Activated CD8-positive, alpha-beta T cell treated with anti-CD3 and anti-CD28 coated beads for 36 hours (primary cell): ENCODE results near the gene MLF1. TPM values are rescaled to one million over a fixed set of nuclear protein-coding genes. Genes with fewer than 3 reads are reported as not detected.

ENCODE experiments used
- ATAC-seq: fragments of 200-7000 bp; cut with Tn5 transposase; one replicate; pipeline ENCODE4 v1.10.0; 2021; ENCODE audit warnings: mild to moderate bottlenecking, moderate library complexity
- CTCF ChIA-PET: fragments of 350-600 bp; sonication (Branson Sonifier 250); formaldehyde crosslinking; loops from one replicate; lab custom pipeline; 2021; ENCODE audit warnings: antibody characterized with exemption; lab: Charles Lee
- POLR2A ChIA-PET: fragments of 350-600 bp; sonication (Branson Sonifier 250); formaldehyde crosslinking; loops from one replicate; lab custom pipeline; 2021; ENCODE audit warnings: antibody characterized with exemption; lab: Charles Lee
- DNase-seq: peaks from one replicate; pipeline ENCODE4 v3.0.0-alpha.2; 2020
- H3K27ac Mint-ChIP-seq: one replicate; pipeline ENCODE4 v1.8.0; 2021; ENCODE audit warnings: mild to moderate bottlenecking, mixed read lengths
- H3K27me3 Mint-ChIP-seq: one replicate; pipeline ENCODE4 v1.8.0; 2021; ENCODE audit warnings: mixed read lengths
- H3K36me3 Mint-ChIP-seq: one replicate; pipeline ENCODE4 v1.8.0; 2021; ENCODE audit warnings: low read depth, mixed read lengths
- H3K4me1 Mint-ChIP-seq: one replicate; pipeline ENCODE4 v1.8.0; 2021; ENCODE audit warnings: low read depth, mixed read lengths
- H3K4me3 Mint-ChIP-seq: one replicate; pipeline ENCODE4 v1.8.0; 2021; ENCODE audit warnings: mild to moderate bottlenecking, moderate library complexity, mixed read lengths
- H3K9me3 Mint-ChIP-seq: one replicate; pipeline ENCODE4 v1.8.0; 2021; ENCODE audit warnings: mixed read lengths
- intact Hi-C: fragments of 100-400 bp; cut with micrococcal nuclease; formaldehyde crosslinking; loops from one replicate; pipeline ENCODE4 v1.10.0; 2022
- total RNA-seq, 2 experiments: library from RNA; stranded (reverse); gene quantifications; one replicate each; pipeline ENCODE4 v1.2.3, GENCODE V29; 2021
- TF ChIP-seq, protein P1 (sequence below): fragments of 200-600 bp; IDR thresholded peaks from one replicate; pipeline ENCODE4 v1.8.0; 2022; ENCODE audit warnings: antibody characterized with exemption, mild to moderate bottlenecking

MLF1 gene
- total RNA-seq, 2 experiments from 2014 or later, result 1.4 to 1.9 TPM

- Mint-ChIP-seq H3K36me3 (no peaks in the 10 kb centered on the region), H3K27me3 (peaks cover 36% of the 10 kb centered on the region), H3K4me1 (no peaks in the 10 kb centered on the region), H3K9me3 (peaks cover 3% of the 10 kb centered on the region), H3K27ac (no peak overlapping the region), H3K4me3 (no peak overlapping the region)
- ATAC-seq, result no peak
- DNase-seq, result no peak
- intact Hi-C loops, result no loop called here
- POLR2A ChIA-PET, result no interaction called here
- TF ChIP-seq, protein P1, sequence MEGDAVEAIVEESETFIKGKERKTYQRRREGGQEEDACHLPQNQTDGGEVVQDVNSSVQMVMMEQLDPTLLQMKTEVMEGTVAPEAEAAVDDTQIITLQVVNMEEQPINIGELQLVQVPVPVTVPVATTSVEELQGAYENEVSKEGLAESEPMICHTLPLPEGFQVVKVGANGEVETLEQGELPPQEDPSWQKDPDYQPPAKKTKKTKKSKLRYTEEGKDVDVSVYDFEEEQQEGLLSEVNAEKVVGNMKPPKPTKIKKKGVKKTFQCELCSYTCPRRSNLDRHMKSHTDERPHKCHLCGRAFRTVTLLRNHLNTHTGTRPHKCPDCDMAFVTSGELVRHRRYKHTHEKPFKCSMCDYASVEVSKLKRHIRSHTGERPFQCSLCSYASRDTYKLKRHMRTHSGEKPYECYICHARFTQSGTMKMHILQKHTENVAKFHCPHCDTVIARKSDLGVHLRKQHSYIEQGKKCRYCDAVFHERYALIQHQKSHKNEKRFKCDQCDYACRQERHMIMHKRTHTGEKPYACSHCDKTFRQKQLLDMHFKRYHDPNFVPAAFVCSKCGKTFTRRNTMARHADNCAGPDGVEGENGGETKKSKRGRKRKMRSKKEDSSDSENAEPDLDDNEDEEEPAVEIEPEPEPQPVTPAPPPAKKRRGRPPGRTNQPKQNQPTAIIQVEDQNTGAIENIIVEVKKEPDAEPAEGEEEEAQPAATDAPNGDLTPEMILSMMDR, result no peak
- CTCF ChIA-PET, result no interaction called here
These were observed 5.9 kb upstream of the MLF1 start for GRCh38 chr3:158565076-158565475.

DNA sequence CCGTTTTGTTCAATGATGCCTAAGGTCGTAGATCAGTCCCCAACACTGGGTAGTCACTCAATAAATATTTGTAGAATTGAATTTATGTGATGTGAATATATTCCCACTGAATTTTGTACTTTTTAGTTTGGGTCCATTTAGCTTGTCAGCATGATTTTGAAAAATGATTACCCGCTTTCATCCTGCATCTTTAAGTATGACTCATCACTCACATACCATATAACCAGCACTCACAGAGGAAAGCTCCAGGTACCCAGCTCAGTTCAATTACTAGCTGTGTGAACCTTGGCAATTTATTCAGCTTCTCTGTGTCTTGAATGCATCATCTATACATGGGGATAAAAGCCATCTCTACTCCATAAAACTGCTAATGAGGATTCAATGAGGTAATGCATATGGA is 2.2 kb upstream of the MLF1 start:
- Mint-ChIP-seq H3K4me3 (no peak overlapping the region), H3K27ac (no peak overlapping the region), H3K27me3 (peaks cover 46% of the 10 kb centered on the region), H3K4me1 (peaks cover 10% of the 10 kb centered on the region), H3K9me3 (peaks cover 3% of the 10 kb centered on the region), H3K36me3 (peaks cover 2% of the 10 kb centered on the region)
- TF ChIP-seq, protein P1, result no peak
- ChIA-PET POLR2A (no interaction called here), CTCF (interaction anchor here (1.2 kb wide), 1 partner anchor 159 kb away, joined by 4 read pairs; no protein-coding TSS in a partner anchor)
- ATAC-seq (no peak), DNase-seq (no peak)
- intact Hi-C loops, result no loop called here

GRCh38 chr3:158569794-158570193 is 1.2 kb upstream of the MLF1 start:
- ChIA-PET POLR2A (no interaction called here), CTCF (interaction anchor here (1.5 kb wide), 1 partner anchor 31 kb away, joined by 3 read pairs; no protein-coding TSS in a partner anchor)
- intact Hi-C loops, result no loop called here
- H3K4me3 Mint-ChIP-seq, result no peak overlapping the region
- H3K27me3 Mint-ChIP-seq, result peaks cover 44% of the 10 kb centered on the region
- H3K36me3 Mint-ChIP-seq, result peaks cover 2% of the 10 kb centered on the region
- ATAC-seq (no peak), DNase-seq (no peak)
- peaks cover 3% of the 10 kb centered on the region for H3K9me3 Mint-ChIP-seq
- peaks cover 10% of the 10 kb centered on the region for H3K4me1 Mint-ChIP-seq
- H3K27ac Mint-ChIP-seq, result no peak overlapping the region
- TF ChIP-seq, protein P1, result no peak

DNA sequence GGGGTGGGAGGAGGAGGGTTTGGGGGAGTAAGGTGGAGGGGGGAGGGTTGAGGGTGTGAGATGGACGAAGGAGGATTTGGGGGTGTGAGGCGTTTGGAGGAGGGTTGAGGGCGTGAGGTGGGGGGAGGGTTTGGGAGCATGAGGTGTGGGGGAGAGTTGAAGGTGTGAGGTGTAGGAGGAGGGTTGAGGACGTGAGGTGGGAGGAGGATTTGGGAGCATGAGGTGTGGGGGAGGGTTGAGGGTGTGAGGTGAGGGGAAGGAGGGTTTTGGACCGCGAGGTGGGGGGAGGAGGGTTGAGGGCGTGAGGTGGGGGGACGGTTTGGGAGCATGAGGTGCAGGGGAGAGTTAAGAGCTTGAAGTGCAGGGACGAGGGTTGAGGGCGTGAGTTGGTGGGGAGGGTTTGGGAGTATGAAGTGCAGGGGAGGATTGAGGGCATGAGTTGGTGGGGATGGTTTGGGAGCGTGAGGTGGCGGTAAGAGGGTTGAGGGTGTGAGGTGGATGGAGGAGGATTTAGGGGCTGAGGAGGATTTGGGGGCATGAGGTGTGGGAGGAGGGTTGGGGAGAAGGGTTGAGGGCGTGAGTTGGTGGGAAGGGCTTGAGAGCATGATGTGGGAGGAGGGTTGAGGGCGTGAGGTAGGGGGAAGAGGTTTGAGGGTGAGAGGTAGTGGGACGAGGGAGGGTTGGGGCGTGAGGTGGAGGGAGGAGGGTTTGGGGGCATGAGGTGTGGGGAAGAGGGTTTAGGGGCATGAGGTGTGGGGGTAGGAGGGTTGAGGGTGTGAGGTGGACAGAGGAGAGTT is 1.2 kb downstream of the MLF1 start:
- H3K36me3 Mint-ChIP-seq, result peaks cover 2% of the 10 kb centered on the region
- CTCF ChIA-PET, result no interaction called here
- H3K27me3 Mint-ChIP-seq, result peaks cover 38% of the 10 kb centered on the region
- ATAC-seq, result no peak
- POLR2A ChIA-PET, result no interaction called here
- H3K4me3 Mint-ChIP-seq, result no peak overlapping the region
- TF ChIP-seq, protein P1, result no peak
- H3K4me1 Mint-ChIP-seq, result peaks cover 10% of the 10 kb centered on the region
- intact Hi-C loops, result no loop called here
- DNase-seq, result no peak
- no peaks in the 10 kb centered on the region for H3K9me3 Mint-ChIP-seq
- no peak overlapping the region for H3K27ac Mint-ChIP-seq

DNA sequence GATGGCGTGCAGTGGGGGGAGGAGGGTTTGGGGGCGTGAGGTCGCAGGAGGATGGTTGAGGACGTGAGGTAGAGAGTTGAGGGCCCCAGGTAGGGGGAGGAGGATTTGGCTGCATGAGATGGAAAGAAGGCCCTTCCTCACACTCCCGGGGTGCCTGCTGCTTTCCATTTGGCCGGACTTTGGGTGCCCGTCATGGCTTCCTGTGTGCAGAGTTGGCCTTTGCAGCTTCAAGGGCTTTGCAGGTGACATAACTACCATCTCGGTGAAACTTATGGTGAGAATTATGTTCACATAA is 1.7 kb downstream of the MLF1 start:
- TF ChIP-seq, protein P1, result no peak
- Mint-ChIP-seq H3K27ac (no peak overlapping the region), H3K9me3 (no peaks in the 10 kb centered on the region), H3K4me1 (peaks cover 10% of the 10 kb centered on the region), H3K36me3 (peaks cover 2% of the 10 kb centered on the region), H3K4me3 (no peak overlapping the region), H3K27me3 (peaks cover 36% of the 10 kb centered on the region)
- DNase-seq (no peak), ATAC-seq (no peak)
- CTCF ChIA-PET, result no interaction called here
- POLR2A ChIA-PET, result no interaction called here
- intact Hi-C loops, result no loop called here
